HG03064 (cell line): ENCODE results near the gene CNEP1R1.
"Not testable (repeated sequence)": the region's sequence is repeated elsewhere in the genome, so short reads cannot be mapped to it uniquely, and the experiment has no call there.

Source experiments
- ATAC-seq: cut with Tn5 transposase; IDR thresholded peaks from one replicate; pipeline ENCODE4 v1.9.1; 2021; ENCODE audit warnings: low read depth; ENCODE audit not compliant: unreplicated experiment

The CNEP1R1 gene

GRCh38 chr16:50024684-50025536 lies at the start of gene CNEP1R1:
CNEP1R1 (plus strand) TSS chr16:50025225; CDS start chr16:50025316, 91 bp downstream.
- peak; percentile 99 for ATAC-seq

GRCh38 chr16:49977427-49977826 lies 47.6 kb upstream of the CNEP1R1 start:
- ATAC-seq = no peak

GRCh38 chr16:49978569-49979326 lies 46.3 kb upstream of the CNEP1R1 start:
- no peak for ATAC-seq

GRCh38 chr16:49980166-49980565 lies 44.9 kb upstream of the CNEP1R1 start:
- no peak for ATAC-seq

GRCh38 chr16:49986351-49987124 lies 38.5 kb upstream of the CNEP1R1 start:
- ATAC-seq = no peak

- ATAC-seq = no peak
Observed at GRCh38 chr16:49987381-49987780, 37.6 kb upstream of the CNEP1R1 start.

GRCh38 chr16:49992825-49993224 lies 32.2 kb upstream of the CNEP1R1 start:
- no peak for ATAC-seq

- ATAC-seq = no peak
Observed at GRCh38 chr16:49993579-49993978, 31.4 kb upstream of the CNEP1R1 start.

GRCh38 chr16:49994006-49994405 lies 31.0 kb upstream of the CNEP1R1 start:
- ATAC-seq = no peak

- ATAC-seq = no peak
Observed at GRCh38 chr16:49995720-49996119, 29.3 kb upstream of the CNEP1R1 start.

GRCh38 chr16:49997721-49998251 lies 27.2 kb upstream of the CNEP1R1 start:
- ATAC-seq = no peak

GRCh38 chr16:49998991-49999390 lies 26.0 kb upstream of the CNEP1R1 start:
- ATAC-seq = no peak

- no peak for ATAC-seq
Observed at GRCh38 chr16:50001144-50001543, 23.9 kb upstream of the CNEP1R1 start.

- no peak for ATAC-seq
Observed at GRCh38 chr16:50002190-50002589, 22.8 kb upstream of the CNEP1R1 start.

- no peak for ATAC-seq
Observed at GRCh38 chr16:50004239-50004638, 20.8 kb upstream of the CNEP1R1 start.

- no peak for ATAC-seq
Observed at GRCh38 chr16:50006964-50007363, 18.1 kb upstream of the CNEP1R1 start.

- ATAC-seq = no peak
Observed at GRCh38 chr16:50007744-50008143, 17.3 kb upstream of the CNEP1R1 start.

- ATAC-seq = no peak
Observed at GRCh38 chr16:50010212-50010611, 14.8 kb upstream of the CNEP1R1 start.

- ATAC-seq = no peak
Observed at GRCh38 chr16:50011707-50012106, 13.3 kb upstream of the CNEP1R1 start.

- no peak for ATAC-seq
Observed at GRCh38 chr16:50012182-50012581, 12.8 kb upstream of the CNEP1R1 start.

- not testable (repeated sequence) for ATAC-seq
Observed at GRCh38 chr16:50014211-50014610, 10.8 kb upstream of the CNEP1R1 start.
